H1 (cell line): Measurements from ENCODE around the gene KIAA0930. TPM values are rescaled to one million over a fixed set of nuclear protein-coding genes. Genes with fewer than 3 reads are reported as not detected.

Experiments used
- CTCF ChIA-PET: fragments of 300-600 bp; sonication (Branson Sonifier 250); formaldehyde crosslinking; loops from one replicate; lab custom pipeline; 2021; ENCODE audit not compliant: partially characterized antibody; lab: Charles Lee
- POLR2A ChIA-PET: fragments of 300-600 bp; sonication (Branson Sonifier 250); formaldehyde crosslinking; loops from one replicate; lab custom pipeline; 2021; ENCODE audit warnings: inconsistent platforms; ENCODE audit not compliant: partially characterized antibody; lab: Charles Lee
- DNase-seq, 2 experiments: peaks; one replicate each; pipeline versions ENCODE4 v3.0.0 to v3.0.0-alpha.2; 2010 to 2022; ENCODE audit warnings: low spot score in 2 of 2, low read depth in 1 of 2, mixed read lengths in 1 of 2
- FAIRE-seq: peaks from 2 replicates; lab custom pipeline; 2011; peaks lifted over from hg19 to GRCh38; lab: Jason Lieb, UNC
- H2AFZ ChIP-seq: 2 replicates; pipeline ENCODE4 v1.8.1; 2012; ENCODE audit warnings: low read length, inconsistent platforms
- H2AK5ac ChIP-seq: 2 replicates; pipeline ENCODE4 v1.6.1; 2013; ENCODE audit warnings: low read depth, low read length
- H2BK120ac ChIP-seq: replicated peaks from 2 replicates; pipeline ENCODE3; 2013; ENCODE audit warnings: low read depth, low read length, inconsistent platforms
- H2BK12ac ChIP-seq: 2 replicates; pipeline ENCODE4 v1.6.1; 2013; ENCODE audit warnings: low read depth, low read length
- H2BK15ac ChIP-seq: 2 replicates; pipeline ENCODE4 v1.6.1; 2013; ENCODE audit warnings: low read length
- H2BK20ac ChIP-seq: 2 replicates; pipeline ENCODE4 v1.6.1; 2013; ENCODE audit warnings: low read length
- H2BK5ac ChIP-seq: 2 replicates; pipeline ENCODE4 v1.6.1; 2013; ENCODE audit warnings: low read depth, low read length
- H3K14ac ChIP-seq: 2 replicates; pipeline ENCODE4 v1.6.1; 2013; ENCODE audit warnings: inconsistent platforms; ENCODE audit not compliant: insufficient read length
- H3K18ac ChIP-seq: 2 replicates; pipeline ENCODE4 v1.6.1; 2013; ENCODE audit warnings: low read length; ENCODE audit errors: extremely low read depth
- H3K23ac ChIP-seq: 2 replicates; pipeline ENCODE4 v1.6.1; 2013; ENCODE audit warnings: inconsistent platforms; ENCODE audit not compliant: insufficient read length
- H3K23me2 ChIP-seq: 2 replicates; pipeline ENCODE4 v1.6.1; 2013; ENCODE audit warnings: low read depth, low read length
- H3K27ac ChIP-seq: 2 replicates; pipeline ENCODE4 v1.6.1; 2011; ENCODE audit warnings: low read depth, low read length, inconsistent platforms
- H3K27me3 ChIP-seq, 4 experiments: replicated peaks in 1 of 4; 1 replicate in 1 of 4; 2 replicates in 3 of 4; pipeline versions ENCODE4 v1.6.1 to v1.8.1; 2011 to 2013; ENCODE audit warnings: low read length in 3 of 4, mild to moderate bottlenecking in 3 of 4, inconsistent platforms in 2 of 4, mixed read lengths in 2 of 4, moderate library complexity in 1 of 4; ENCODE audit not compliant: control insufficient read depth in 3 of 4, insufficient read depth in 3 of 4; ENCODE audit errors: extremely low read depth in 1 of 4
- H3K36me3 ChIP-seq, 4 experiments: 2 replicates each; pipeline versions ENCODE4 v1.6.1 to v1.8.1; 2011 to 2013; ENCODE audit warnings: mild to moderate bottlenecking in 4 of 4, low read length in 3 of 4, moderate library complexity in 2 of 4, control low read depth in 1 of 4, inconsistent platforms in 1 of 4; ENCODE audit not compliant: insufficient read depth in 4 of 4, control insufficient read depth in 2 of 4
- H3K4ac ChIP-seq: replicated peaks from 2 replicates; pipeline ENCODE3; 2013; ENCODE audit warnings: low read length, low read depth, mixed read lengths, inconsistent platforms; ENCODE audit not compliant: insufficient read length
- H3K4me1 ChIP-seq, 4 experiments: replicated peaks in 1 of 4; 1 replicate in 1 of 4; 2 replicates in 3 of 4; pipeline versions ENCODE4 v1.6.1 to v1.8.1; 2011 to 2013; ENCODE audit warnings: low read length in 3 of 4, inconsistent platforms in 2 of 4, mixed read lengths in 1 of 4; ENCODE audit not compliant: insufficient read depth in 4 of 4, control insufficient read depth in 3 of 4
- H3K4me2 ChIP-seq, 2 experiments: 2 replicates each; pipeline versions ENCODE4 v1.6.1 to v1.8.1; 2011 to 2013; ENCODE audit warnings: low read depth in 2 of 2, low read length in 2 of 2, control low read depth in 1 of 2, inconsistent platforms in 1 of 2, mild to moderate bottlenecking in 1 of 2; ENCODE audit not compliant: insufficient read depth in 1 of 2
- H3K4me3 ChIP-seq, 4 experiments: fragments of 200-600, 300-600 bp in 1 of 4; sonication (generic), shearing (Covaris generic), sonication (Bioruptor Twin) in 1 of 4; 2 replicates each; pipeline versions ENCODE4 v1.5.1 to v1.8.1; 2011 to 2016; ENCODE audit warnings: low read length in 4 of 4, low read depth in 3 of 4, control low read depth in 2 of 4, inconsistent platforms in 2 of 4, mild to moderate bottlenecking in 2 of 4, mixed read lengths in 1 of 4, moderate library complexity in 1 of 4; ENCODE audit not compliant: insufficient read depth in 2 of 4; ENCODE audit errors: extremely low read depth in 1 of 4
- H3K56ac ChIP-seq: replicated peaks from 2 replicates; pipeline ENCODE3; 2013; ENCODE audit warnings: low read depth, mild to moderate bottlenecking, mixed read lengths, low read length, inconsistent platforms; ENCODE audit not compliant: insufficient read length
- H3K79me1 ChIP-seq: 2 replicates; pipeline ENCODE4 v1.6.1; 2013; ENCODE audit warnings: low read depth, low read length, control low read depth
- H3K79me2 ChIP-seq, 2 experiments: 2 replicates each; pipeline versions ENCODE4 v1.6.1 to v1.8.1; 2012 to 2013; ENCODE audit warnings: low read length in 2 of 2, mild to moderate bottlenecking in 2 of 2, inconsistent platforms in 1 of 2; ENCODE audit not compliant: insufficient read depth in 2 of 2, control insufficient read depth in 1 of 2
- H3K9ac ChIP-seq, 4 experiments: replicated peaks in 1 of 4; 1 replicate in 1 of 4; 2 replicates in 3 of 4; pipeline versions ENCODE4 v1.6.1 to v1.8.1; 2011 to 2013; ENCODE audit warnings: low read depth in 3 of 4, low read length in 3 of 4, control low read depth in 2 of 4, mild to moderate bottlenecking in 2 of 4, moderate library complexity in 2 of 4, inconsistent platforms in 1 of 4; ENCODE audit errors: extremely low read depth in 1 of 4
- H3K9me3 ChIP-seq, 2 experiments: 2 replicates each; pipeline versions ENCODE4 v1.6.1 to v1.8.1; 2012 to 2013; ENCODE audit warnings: mild to moderate bottlenecking in 2 of 2, moderate library complexity in 2 of 2, control low read depth in 1 of 2, inconsistent platforms in 1 of 2, low read depth in 1 of 2, low read length in 1 of 2, mixed read lengths in 1 of 2; ENCODE audit not compliant: insufficient read depth in 2 of 2
- H4K20me1 ChIP-seq, 2 experiments: replicated peaks in 1 of 2; 2 replicates each; pipeline versions ENCODE3 to v1.8.1; 2011 to 2013; ENCODE audit warnings: inconsistent platforms in 2 of 2, low read length in 2 of 2, mild to moderate bottlenecking in 1 of 2; ENCODE audit not compliant: insufficient read depth in 2 of 2, control insufficient read depth in 1 of 2
- H4K5ac ChIP-seq: 2 replicates; pipeline ENCODE4 v1.6.1; 2013; ENCODE audit warnings: low read length, low read depth, mixed read lengths, inconsistent platforms; ENCODE audit not compliant: insufficient read length
- H4K8ac ChIP-seq: 2 replicates; pipeline ENCODE4 v1.8.0; 2013; ENCODE audit warnings: mild to moderate bottlenecking, moderate library complexity, low read length, inconsistent platforms; ENCODE audit not compliant: insufficient read depth; ENCODE audit errors: extremely low read depth
- H4K91ac ChIP-seq: replicated peaks from 2 replicates; pipeline ENCODE3; 2013; ENCODE audit warnings: low read length, mixed read lengths, inconsistent platforms; ENCODE audit not compliant: insufficient read length
- GABPA ChIP-seq: IDR thresholded peaks from 2 replicates; pipeline ENCODE4 v1.6.1; 2011; ENCODE audit warnings: mild to moderate bottlenecking, low read length, moderate library complexity, borderline replicate concordance; ENCODE audit not compliant: insufficient read depth
- HDAC2 ChIP-seq, 2 experiments: fragments of 300-600 bp in 1 of 2; sonication (generic) in 1 of 2; IDR thresholded peaks; 2 replicates each; pipeline ENCODE4 v1.6.1; 2011 to 2012; ENCODE audit warnings: low read depth in 2 of 2, low read length in 2 of 2, mild to moderate bottlenecking in 2 of 2, moderate library complexity in 2 of 2, borderline replicate concordance in 1 of 2, inconsistent platforms in 1 of 2
- HDAC6 ChIP-seq: IDR thresholded peaks from one replicate; pipeline ENCODE4 v1.7.1; 2012; ENCODE audit warnings: low read depth, mild to moderate bottlenecking, inconsistent platforms, low read length, moderate library complexity
- KDM1A ChIP-seq: fragments of 200-600, 300-600 bp; sonication (generic); IDR thresholded peaks from 2 replicates; pipeline ENCODE4 v1.7.1; 2016; ENCODE audit warnings: mild to moderate bottlenecking, low read length, borderline replicate concordance
- NANOG ChIP-seq: IDR thresholded peaks from 2 replicates; pipeline ENCODE4 v1.6.1; 2011; ENCODE audit warnings: low read length, low read depth, mild to moderate bottlenecking, inconsistent platforms; ENCODE audit not compliant: insufficient read depth, poor library complexity, severe bottlenecking
- PHF8 ChIP-seq: fragments of 200-600 bp; sonication (generic); conservative IDR thresholded peaks from 2 replicates; pipeline ENCODE4 v1.7.1; 2012; ENCODE audit warnings: low read depth, mild to moderate bottlenecking, inconsistent platforms, low read length, moderate library complexity
- RAD21 ChIP-seq, 2 experiments: IDR thresholded peaks in 1 of 2; conservative IDR thresholded peaks in 1 of 2; 2 replicates each; pipeline ENCODE4 v1.6.1; 2011; ENCODE audit warnings: low read depth in 2 of 2, low read length in 2 of 2, improper control_type of control experiment in 1 of 2, inconsistent platforms in 1 of 2, mild to moderate bottlenecking in 1 of 2, moderate library complexity in 1 of 2
- RFX5 ChIP-seq: IDR thresholded peaks from 2 replicates; pipeline ENCODE4 v1.6.1; 2011; ENCODE audit warnings: low read depth, low read length, improper control_type of control experiment, borderline replicate concordance
- TAF7 ChIP-seq: optimal IDR thresholded peaks from 2 replicates; pipeline ENCODE3; 2011; ENCODE audit warnings: low read depth, mild to moderate bottlenecking, inconsistent platforms, low read length, moderate library complexity, borderline replicate concordance
- TBP ChIP-seq: IDR thresholded peaks from 2 replicates; pipeline ENCODE4 v1.6.1; 2011; ENCODE audit warnings: low read depth, low read length, improper control_type of control experiment
- WGBS, 2 experiments: shearing (Covaris generic) in 1 of 2; methylation state at CpG; one replicate each; pipeline versions ENCODE4 v1.1.6 to v1.1.7; 2013 to 2015; ENCODE audit warnings: low lambda C conversion rate in 2 of 2, mixed read lengths in 2 of 2, inconsistent platforms in 1 of 2, low coverage in 1 of 2, missing lambda C conversion rate in 1 of 2; ENCODE audit not compliant: insufficient replicate concordance in 2 of 2, insufficient coverage in 1 of 2, insufficient read length in 1 of 2; ENCODE audit errors: extremely low coverage in 1 of 2, missing lambda C conversion rate in 1 of 2; 5-methylcytosine and 5-hydroxymethylcytosine counted together
- polyA plus RNA-seq, 7 experiments: library from polyadenylated mRNA; depleted of rRNA in 3 of 7; stranded (reverse) in 5 of 7; unstranded in 2 of 7; fragments of >200 nt in 5 of 7; fragments of 200-250 nt in 2 of 7; gene quantifications; 1 replicate in 5 of 7; 2 replicates in 1 of 7; 4 replicates in 1 of 7; pipeline versions ENCODE4 v1.2.1 to v1.2.3, GENCODE V29; 2011 to 2013; ENCODE audit warnings: missing spikeins in 2 of 7, mixed read lengths in 2 of 7
- total RNA-seq: library from RNA; stranded (reverse); fragmentation: NEBNext Ultra II Directional; extraction: Animal tissue kit (Norgen Biotek cat#: 25700); gene quantifications from 2 replicates; pipeline ENCODE4 v1.2.1, GENCODE V29; 2021
- TF ChIP-seq, protein P1 (sequence below): IDR thresholded peaks from 2 replicates; pipeline ENCODE4 v1.6.1; 2012; ENCODE audit warnings: low read length, inconsistent platforms

KIAA0930 gene
- total and polyA plus RNA-seq, 2 of the 8 experiments (the other 6 are each of a cell fraction or from before 2014, with no cell fraction given), result 61.9 to 66.1 TPM

DNA sequence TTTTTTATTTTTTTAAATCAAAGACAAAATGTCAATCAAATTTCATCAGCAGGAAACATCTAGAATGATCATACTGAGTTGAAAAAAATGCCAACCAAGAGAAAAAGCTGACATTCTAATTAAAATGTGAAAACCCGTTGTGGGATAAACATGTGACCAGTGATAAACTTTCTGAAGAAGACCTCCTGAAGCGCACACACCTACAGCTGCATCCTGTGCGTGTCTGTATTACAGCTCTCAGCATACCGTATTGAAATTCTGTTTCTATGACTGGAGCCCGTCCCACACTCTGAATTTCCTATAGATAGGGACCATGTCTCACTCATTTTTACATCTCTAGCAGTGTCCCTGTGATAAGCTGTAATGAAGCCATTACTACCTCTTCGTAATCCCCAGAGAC is 89.2 kb downstream of the KIAA0930 start:
- Histone ChIP-seq H2BK12ac (no peak overlapping the region), H3K9me3 (no peaks in the 10 kb centered on the region), H3K14ac (no peak overlapping the region), H3K79me1 (peaks cover 2% of the 10 kb centered on the region; the same call in 1 of the 2 replicates), H3K4me1 (no peaks in the 10 kb centered on the region), H2BK5ac (no peak overlapping the region), H4K91ac (no peak overlapping the region), H3K23ac (no peak overlapping the region), H3K23me2 (no peaks in the 10 kb centered on the region), H2BK20ac (no peak overlapping the region), H3K4me2 (no peak overlapping the region), H2AFZ (no peak overlapping the region), H3K56ac (no peak overlapping the region), H3K18ac (no peak overlapping the region), H3K36me3 (peaks cover 0 to 25% (median 9%) of the 10 kb centered on the region in 4 experiments; a peak in 4 of 8 replicates), H3K27me3 (no peaks in the 10 kb centered on the region), H2BK120ac (no peak overlapping the region), H4K5ac (no peak overlapping the region), H2AK5ac (no peak overlapping the region), H4K20me1 (peaks cover 0 to 4% of the 10 kb centered on the region in 2 experiments), H3K27ac (no peak overlapping the region), H3K4me3 (no peak overlapping the region), H3K4ac (no peak overlapping the region), H3K9ac (no peak overlapping the region), H3K79me2 (no peaks in the 10 kb centered on the region), H2BK15ac (no peak overlapping the region), H4K8ac (no peak overlapping the region)
- ChIA-PET CTCF (interaction anchor here (0.8 to 1.2 kb wide), 2 partner anchors 46 to 57 kb away, joined by 3 to 4 read pairs; no protein-coding TSS in a partner anchor), POLR2A (interaction anchor here (1.2 to 1.3 kb wide), 2 partner anchors 9 to 28 kb away, joined by 3 read pairs; no protein-coding TSS in a partner anchor)
- DNase-seq (no peak), FAIRE-seq (no peak)
- 90% methylated on average over 6 of the region's 6 CpGs; no CpG with 5 or more reads in 1 of the 2 experiments for WGBS, 2 experiments
- TF ChIP-seq HDAC6 (no peak), NANOG (no peak), GABPA (no peak), KDM1A (no peak), RAD21 (IDR thresholded peaks at IDR 0.05 in 1 of 2, conservative IDR thresholded peaks at IDR 0.05 in 1 of 2; ENCODE audit: low read depth in 2 of 2, low read length in 2 of 2) (no peak), TAF7 (no peak), RFX5 (no peak), TBP (no peak), HDAC2 (IDR thresholded peaks at IDR 0.05; ENCODE audit: borderline replicate concordance in 1 of 2, low read depth in 2 of 2, low read length in 2 of 2) (no peak), PHF8 (no peak)
- TF ChIP-seq, protein P1, sequence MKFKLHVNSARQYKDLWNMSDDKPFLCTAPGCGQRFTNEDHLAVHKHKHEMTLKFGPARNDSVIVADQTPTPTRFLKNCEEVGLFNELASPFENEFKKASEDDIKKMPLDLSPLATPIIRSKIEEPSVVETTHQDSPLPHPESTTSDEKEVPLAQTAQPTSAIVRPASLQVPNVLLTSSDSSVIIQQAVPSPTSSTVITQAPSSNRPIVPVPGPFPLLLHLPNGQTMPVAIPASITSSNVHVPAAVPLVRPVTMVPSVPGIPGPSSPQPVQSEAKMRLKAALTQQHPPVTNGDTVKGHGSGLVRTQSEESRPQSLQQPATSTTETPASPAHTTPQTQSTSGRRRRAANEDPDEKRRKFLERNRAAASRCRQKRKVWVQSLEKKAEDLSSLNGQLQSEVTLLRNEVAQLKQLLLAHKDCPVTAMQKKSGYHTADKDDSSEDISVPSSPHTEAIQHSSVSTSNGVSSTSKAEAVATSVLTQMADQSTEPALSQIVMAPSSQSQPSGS, result no peak
